ENCODE data around the gene IRS1. TPM values are rescaled to one million over a fixed set of nuclear protein-coding genes. Genes with fewer than 3 reads are reported as not detected.

The IRS1 gene
- polyA plus RNA-seq, 1 of the 3 experiments (the other 2 are of a cell fraction) = 16.5 TPM

DNA sequence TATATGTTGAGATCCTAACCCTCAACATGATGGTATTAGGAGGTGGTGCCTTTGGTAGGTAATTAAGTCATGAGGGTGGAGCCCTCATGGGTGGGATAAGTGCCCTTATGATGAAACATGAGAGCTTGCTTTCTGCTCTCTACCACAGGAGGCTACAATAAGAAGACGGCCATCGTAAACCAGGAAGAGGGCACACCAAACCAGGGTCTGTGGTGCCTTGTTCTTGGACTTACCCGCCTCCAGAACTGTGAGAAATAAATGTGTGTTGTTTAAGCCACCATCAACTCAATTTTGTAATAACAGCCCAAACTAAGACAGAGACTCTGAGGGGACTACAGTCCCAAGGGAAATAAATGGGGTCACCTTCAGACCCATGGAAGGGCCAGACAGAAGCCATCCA lies 52.3 kb downstream of the IRS1 start:
- no peaks in the 10 kb centered on the region for H3K27me3 ChIP-seq (ENCODE audit: insufficient read depth)
- H3K36me3 ChIP-seq (replicated peaks in 1 of 2; ENCODE audit: control insufficient read depth in 1 of 2, insufficient read depth in 2 of 2, low read length in 1 of 2) = peaks cover 0 to 3% of the 10 kb centered on the region in 2 experiments
- no peak overlapping the region for H3K4me2 ChIP-seq
- no peaks in the 10 kb centered on the region for H3K9me2 ChIP-seq
- TF ChIP-seq JUND (IDR thresholded peaks at IDR 0.05) (no peak), RAD21 (IDR thresholded peaks at IDR 0.05; ENCODE audit: low read length) (no peak), TCF12 (IDR thresholded peaks at IDR 0.05) (no peak), RFX5 (IDR thresholded peaks at IDR 0.05; ENCODE audit: low read length) (no peak), TAF1 (IDR thresholded peaks at IDR 0.05; ENCODE audit: borderline replicate concordance, low read depth, low read length) (no peak), SIN3A (IDR thresholded peaks at IDR 0.05; ENCODE audit: borderline replicate concordance, low read depth, low read length) (no peak)
- TF ChIP-seq, protein P1, sequence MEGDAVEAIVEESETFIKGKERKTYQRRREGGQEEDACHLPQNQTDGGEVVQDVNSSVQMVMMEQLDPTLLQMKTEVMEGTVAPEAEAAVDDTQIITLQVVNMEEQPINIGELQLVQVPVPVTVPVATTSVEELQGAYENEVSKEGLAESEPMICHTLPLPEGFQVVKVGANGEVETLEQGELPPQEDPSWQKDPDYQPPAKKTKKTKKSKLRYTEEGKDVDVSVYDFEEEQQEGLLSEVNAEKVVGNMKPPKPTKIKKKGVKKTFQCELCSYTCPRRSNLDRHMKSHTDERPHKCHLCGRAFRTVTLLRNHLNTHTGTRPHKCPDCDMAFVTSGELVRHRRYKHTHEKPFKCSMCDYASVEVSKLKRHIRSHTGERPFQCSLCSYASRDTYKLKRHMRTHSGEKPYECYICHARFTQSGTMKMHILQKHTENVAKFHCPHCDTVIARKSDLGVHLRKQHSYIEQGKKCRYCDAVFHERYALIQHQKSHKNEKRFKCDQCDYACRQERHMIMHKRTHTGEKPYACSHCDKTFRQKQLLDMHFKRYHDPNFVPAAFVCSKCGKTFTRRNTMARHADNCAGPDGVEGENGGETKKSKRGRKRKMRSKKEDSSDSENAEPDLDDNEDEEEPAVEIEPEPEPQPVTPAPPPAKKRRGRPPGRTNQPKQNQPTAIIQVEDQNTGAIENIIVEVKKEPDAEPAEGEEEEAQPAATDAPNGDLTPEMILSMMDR (IDR thresholded peaks at IDR 0.05) = no peak
- no peak overlapping the region for H3K4me3 ChIP-seq (ENCODE audit: low read depth in 2 of 2, low read length in 1 of 2)
- CTCF ChIA-PET = interaction anchor here (1.2 to 1.8 kb wide), 2 partner anchors 22 to 55 kb away, joined by 3 to 5 read pairs; no protein-coding TSS in a partner anchor
- no peaks in the 10 kb centered on the region for H3F3A ChIP-seq (replicated peaks; ENCODE audit: insufficient read depth)
- POLR2A ChIA-PET = no interaction called here
- DNase-seq = no peak
- H3K4me1 ChIP-seq (ENCODE audit: control insufficient read depth in 1 of 2, insufficient read depth in 2 of 2, low read depth in 1 of 2, low read length in 1 of 2) = peaks cover 0 to 6% of the 10 kb centered on the region in 2 experiments; a peak in 1 of 4 replicates
- H3K9me3 ChIP-seq = no peaks in the 10 kb centered on the region
- no peak overlapping the region for H2AFZ ChIP-seq (ENCODE audit: low read depth)
- 89% methylated on average over 3 of the region's 3 CpGs for WGBS (ENCODE audit: low lambda C conversion rate)
- H4K20me1 ChIP-seq (ENCODE audit: insufficient read depth) = no peaks in the 10 kb centered on the region
- H3K27ac ChIP-seq (ENCODE audit: low read depth in 2 of 2, low read length in 1 of 2) = no peak overlapping the region
- H3K9ac ChIP-seq = no peak overlapping the region
- H3K79me2 ChIP-seq (ENCODE audit: insufficient read depth) = peaks cover 35% of the 10 kb centered on the region; the same call in 1 of the 2 replicates

DNA sequence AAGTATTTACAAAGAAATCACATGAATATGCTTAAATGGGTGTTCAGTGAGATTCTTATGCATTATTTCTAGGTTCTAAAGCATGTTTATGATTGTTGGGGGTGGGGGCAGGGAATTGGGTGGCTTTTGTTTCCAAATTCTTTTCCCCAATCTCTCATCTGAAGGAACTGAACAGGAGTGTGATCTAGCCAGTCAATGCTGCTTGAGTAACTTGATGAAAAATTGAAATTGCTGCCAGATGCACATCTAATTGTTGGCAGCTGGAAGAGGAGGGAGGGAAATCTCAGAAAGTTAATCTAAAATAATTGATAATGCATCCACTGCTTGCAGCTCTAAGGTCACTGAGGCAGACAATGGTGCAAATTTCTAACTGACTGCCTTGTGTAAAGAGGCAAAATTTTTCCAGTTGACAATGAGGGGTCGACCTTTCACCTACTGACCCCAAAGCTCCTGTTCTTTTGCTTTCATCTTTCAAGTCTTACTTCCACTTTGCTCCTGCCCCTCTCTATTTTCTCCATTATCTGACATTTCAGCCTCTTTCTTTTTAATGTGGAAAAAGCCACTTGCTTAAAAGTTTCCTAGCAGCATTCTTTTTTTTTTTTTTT lies 53.3 kb downstream of the IRS1 start:
- Histone ChIP-seq H2AFZ (ENCODE audit: low read depth) (no peak overlapping the region), H3K27ac (ENCODE audit: low read depth in 2 of 2, low read length in 1 of 2) (no peak overlapping the region), H3K36me3 (replicated peaks in 1 of 2; ENCODE audit: control insufficient read depth in 1 of 2, insufficient read depth in 2 of 2, low read length in 1 of 2) (peaks cover 0 to 3% of the 10 kb centered on the region in 2 experiments), H3F3A (replicated peaks; ENCODE audit: insufficient read depth) (no peaks in the 10 kb centered on the region), H4K20me1 (ENCODE audit: insufficient read depth) (no peaks in the 10 kb centered on the region), H3K9me3 (no peaks in the 10 kb centered on the region), H3K9ac (no peak overlapping the region), H3K4me1 (ENCODE audit: control insufficient read depth in 1 of 2, insufficient read depth in 2 of 2, low read depth in 1 of 2, low read length in 1 of 2) (peaks cover 0 to 6% of the 10 kb centered on the region in 2 experiments; a peak in 1 of 4 replicates), H3K27me3 (ENCODE audit: insufficient read depth) (no peaks in the 10 kb centered on the region), H3K4me2 (no peak overlapping the region), H3K79me2 (ENCODE audit: insufficient read depth) (peaks cover 26% of the 10 kb centered on the region; the same call in 1 of the 2 replicates), H3K9me2 (no peaks in the 10 kb centered on the region), H3K4me3 (ENCODE audit: low read depth in 2 of 2, low read length in 1 of 2) (no peak overlapping the region)
- POLR2A ChIA-PET = no interaction called here
- TF ChIP-seq RXRA (IDR thresholded peaks at IDR 0.05; ENCODE audit: borderline replicate concordance, low read depth) (no peak), GATA2 (CRISPR knock-in tag; IDR thresholded peaks at IDR 0.05) (no peak), GABPA (IDR thresholded peaks at IDR 0.05; ENCODE audit: low read depth) (no peak), EZH2phosphoT487 (IDR thresholded peaks at IDR 0.05; ENCODE audit: borderline replicate concordance, low read depth) (no peak), SIN3A (IDR thresholded peaks at IDR 0.05; ENCODE audit: borderline replicate concordance, low read depth, low read length) (no peak)
- CTCF ChIA-PET = interaction anchor here (1.2 to 1.8 kb wide), 2 partner anchors 21 to 56 kb away, joined by 3 to 5 read pairs; no protein-coding TSS in a partner anchor
- WGBS (ENCODE audit: low lambda C conversion rate) = 45% methylated on average over 1 of the region's 1 CpG
- DNase-seq = no peak
